Activated CD4-positive, alpha-beta T cell treated with anti-CD3 and anti-CD28 coated beads, Interleukin-2, amount 50 U/mL, for 48 hours (primary cell): ENCODE results near the gene CISTR.
"Not testable (repeated sequence)": the region's sequence is repeated elsewhere in the genome, so short reads cannot be mapped to it uniquely, and the experiment has no call there.

Experiments
- DNase-seq, 2 experiments: peaks; one replicate each; pipeline ENCODE4 v3.0.0-alpha.2; 2020

Gene CISTR

DNA sequence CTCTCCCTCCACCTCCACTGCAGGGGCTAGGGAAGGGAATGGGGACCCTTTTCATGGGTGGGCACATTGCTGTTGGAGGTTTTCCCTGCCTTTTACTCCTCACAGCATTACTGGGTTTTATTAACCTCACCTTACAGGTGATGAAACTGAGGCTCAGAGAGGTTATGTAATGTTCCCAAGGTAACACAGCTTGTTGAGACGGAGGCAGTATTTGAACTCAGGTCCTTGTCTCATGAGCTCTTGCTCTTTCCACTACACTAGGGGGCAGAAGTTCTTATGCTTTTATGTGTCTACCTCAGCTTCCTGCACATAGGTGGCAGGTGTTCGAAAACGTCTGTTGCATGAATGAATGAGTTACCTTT is 11.7 kb downstream of the CISTR start:
- DNase-seq, result no peak

GRCh38 chr12:53739214-53740129 is 12.3 kb downstream of the CISTR start:
- DNase-seq, result no peak

DNA sequence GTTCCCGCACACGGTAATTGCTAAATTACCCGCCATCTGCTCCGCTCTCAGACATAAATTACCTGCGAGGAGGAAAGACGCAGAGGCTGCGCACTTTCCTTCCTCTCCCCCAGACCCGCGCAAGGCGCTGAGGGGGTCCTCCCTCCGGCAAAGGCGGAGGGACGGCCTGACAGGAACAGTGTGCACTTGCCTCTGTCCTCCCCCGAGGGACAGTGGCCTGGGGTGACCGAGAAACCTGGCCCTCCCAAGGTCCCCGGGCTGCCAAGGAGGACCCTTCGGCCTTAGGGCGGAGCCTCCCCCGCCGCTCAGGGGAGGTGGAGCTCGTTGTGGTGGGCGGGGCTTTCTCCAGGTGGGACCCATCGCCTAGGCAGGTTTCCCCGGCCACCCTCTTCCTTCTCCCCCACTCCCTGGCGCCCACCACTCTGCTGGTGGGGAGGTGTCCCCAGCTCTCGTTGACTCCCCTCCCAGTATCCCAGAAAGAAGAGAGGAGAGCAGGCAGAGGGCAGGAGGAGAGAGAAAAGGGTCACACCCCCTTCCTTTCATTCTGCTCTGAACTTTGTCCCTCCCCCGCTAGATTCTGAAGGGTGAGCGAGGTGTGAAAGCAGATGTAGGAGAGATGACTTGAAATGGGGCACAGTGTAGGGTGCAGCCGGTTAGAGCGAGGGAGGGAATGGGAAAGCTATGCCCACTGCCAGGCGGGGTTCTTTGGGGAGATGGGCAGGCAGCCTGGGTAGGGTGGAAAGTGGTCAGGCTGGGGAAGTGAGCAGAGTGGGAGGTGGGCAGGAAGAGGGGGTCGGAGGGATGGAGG is 13.2 kb downstream of the CISTR start:
- peak; percentile 44 to 47 for DNase-seq

DNA sequence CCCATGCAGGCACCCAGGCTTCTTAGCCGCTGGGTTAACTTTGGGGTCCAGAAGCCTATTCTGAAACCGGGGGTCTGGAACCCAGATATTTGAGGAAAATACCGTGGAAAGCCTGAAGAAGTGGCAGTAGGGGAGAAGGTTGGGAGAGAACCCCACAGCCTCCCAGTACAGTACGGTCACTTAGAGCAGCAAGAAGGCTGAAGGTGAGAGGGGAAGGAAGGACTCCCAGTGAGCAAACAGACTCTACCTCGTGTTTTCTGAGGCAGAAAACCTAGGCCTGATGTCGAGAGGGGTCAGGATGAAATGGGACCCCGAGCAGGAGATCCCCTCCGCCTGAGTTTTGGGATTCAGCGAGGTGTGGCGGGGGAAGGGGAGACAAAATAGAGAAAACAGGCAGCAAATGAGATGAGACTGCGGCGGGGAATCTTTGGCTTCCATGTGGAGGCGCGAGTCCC is 13.8 kb downstream of the CISTR start:
- no peak for DNase-seq

DNA sequence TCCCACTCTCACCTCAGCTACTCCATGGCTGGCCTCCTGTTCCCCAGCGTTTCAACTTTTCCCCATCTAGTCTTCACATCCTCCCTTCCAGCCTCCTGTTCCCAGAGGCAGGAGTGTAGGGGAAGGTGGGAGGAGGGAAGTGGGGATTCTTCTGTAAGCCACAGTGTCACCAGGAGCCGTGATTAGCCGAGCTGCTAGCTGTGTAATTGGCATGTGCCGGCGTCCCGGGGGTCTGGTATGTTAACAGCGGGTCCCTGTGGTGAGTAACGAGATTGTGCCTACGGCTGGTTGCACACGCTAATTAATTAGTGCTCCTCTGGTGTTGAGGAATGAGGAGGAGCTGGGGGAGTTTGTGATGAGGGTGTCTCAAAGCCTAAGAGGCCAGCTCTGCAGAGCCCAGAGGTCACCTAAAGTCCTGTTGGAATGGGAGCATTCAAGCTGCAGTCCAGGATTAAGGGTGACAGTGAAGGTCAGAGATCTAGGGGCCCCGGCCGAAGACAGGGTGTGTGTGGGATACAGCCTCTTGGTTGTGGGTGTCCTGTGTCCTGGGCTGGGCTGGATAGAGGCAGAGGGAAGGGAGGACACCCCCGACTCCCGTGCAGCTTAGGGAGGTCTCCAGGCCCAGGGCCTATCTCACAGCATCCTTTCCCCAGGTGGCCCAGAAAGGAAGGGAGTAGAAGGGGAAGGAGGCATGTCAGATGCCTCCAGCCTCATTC is 14.5 kb downstream of the CISTR start:
- DNase-seq, result no peak

DNA sequence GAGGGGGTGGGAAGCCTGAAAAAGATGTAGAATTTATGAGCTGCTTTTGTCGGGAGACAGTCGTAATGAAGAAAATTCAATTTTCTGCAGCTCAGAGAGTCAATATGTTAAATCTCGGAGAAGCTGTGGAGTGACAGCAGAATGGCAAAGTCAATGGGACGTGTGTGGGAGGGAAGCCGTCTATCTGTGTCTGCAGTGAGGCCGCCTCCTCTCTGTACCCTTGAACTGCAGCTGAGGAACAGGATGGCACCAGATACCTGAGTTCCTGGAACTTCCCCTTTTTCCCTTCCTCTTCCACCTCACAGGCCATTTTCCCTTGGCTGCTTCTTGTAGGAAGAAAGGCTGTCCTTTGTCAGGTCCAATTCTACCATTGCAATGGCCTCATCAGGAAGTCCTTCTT is 15.2 kb downstream of the CISTR start:
- DNase-seq, result no peak

DNA sequence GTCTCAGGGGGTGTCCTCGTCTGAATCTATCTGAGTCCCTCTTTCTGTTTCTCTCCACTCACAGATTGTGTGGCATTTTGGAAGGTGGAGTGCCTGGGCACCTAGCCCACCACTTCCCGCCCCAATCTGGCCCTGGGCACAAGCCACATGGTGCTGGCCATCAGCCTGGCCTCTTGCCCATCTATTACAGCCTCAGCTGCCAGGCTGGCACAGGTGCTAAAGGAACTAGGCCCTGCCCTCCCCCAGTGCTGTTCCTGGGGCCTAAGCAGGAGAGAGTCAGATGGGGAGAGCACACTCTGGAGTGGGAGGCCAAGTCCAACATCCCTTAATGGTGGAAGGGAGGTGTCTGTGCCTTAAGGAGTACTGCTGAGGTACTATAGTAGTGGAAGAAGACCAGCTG is 16.2 kb downstream of the CISTR start:
- DNase-seq, result no peak

DNA sequence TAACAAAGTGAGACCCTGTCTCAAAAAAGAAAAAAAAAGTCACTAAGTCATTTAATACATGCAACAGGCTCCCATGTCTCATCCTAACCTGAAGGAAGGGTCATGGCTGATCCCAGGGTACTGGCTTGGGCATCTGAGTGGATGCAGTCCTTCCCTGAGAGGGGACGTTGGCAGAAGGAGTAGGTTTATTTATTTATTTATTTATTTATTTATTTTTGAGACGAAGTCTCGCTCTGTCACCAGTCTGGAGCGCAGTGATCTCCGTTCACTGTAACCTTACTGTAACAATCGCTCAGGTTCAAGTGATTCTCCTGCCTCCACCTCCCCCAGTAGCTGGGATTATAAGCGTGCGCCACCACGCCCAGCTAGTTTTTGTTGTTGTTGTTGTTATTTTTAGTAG is 17.4 kb downstream of the CISTR start:
- no peak for DNase-seq

GRCh38 chr12:53733807-53734200 is 18.0 kb downstream of the CISTR start:
- DNase-seq, result no peak

DNA sequence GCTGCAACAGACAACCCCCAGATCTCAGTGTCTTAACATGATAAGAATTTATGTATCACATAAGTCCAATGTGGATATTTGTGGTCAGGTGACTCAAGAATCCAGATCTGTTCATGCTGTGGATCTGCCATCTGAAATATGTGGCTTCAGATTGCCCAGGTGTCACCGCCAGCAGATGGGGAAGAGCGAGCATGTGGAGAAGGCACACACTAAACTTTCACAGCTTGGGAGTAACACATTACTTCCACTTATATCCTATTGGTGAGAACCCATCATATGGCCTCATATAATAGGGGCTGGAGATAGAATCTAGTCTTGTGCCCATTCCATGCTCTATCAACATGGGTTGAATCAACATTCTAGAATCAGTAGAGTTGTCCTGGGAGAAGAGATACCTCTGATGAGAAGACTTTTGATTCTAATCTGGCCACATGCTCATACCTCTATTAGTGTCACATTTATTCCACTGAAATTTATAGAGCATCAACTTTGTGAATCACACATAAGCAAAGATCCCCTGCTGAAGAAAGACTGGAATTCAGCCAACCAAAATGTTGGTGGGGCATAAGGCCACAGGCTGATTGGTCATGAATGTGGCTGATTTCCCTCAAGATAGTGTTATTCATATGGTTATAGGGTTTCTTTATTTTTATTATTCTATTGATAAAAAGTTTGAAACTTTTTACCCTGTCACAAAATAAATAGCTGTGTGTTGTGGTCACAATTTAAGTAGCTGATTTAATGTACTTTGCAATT is 18.6 kb downstream of the CISTR start:
- no peak for DNase-seq

DNA sequence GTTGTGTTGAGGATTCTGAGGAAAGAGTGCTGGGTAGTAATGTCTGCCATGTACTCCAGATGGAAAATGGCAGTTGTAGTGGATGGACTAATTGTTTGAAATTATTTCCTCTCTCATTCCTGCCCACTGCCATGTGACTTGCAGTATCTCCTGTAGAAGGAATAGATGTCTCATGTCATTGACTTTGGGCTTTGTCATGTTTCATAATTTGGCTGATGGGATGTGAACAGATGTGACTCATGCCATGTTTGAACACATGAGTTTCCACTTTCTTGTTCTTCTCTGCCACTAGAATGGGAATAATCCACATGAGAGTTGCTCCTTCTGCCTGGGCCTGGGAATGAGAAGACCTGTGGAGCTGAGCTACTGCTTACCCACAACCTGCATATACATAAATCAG is 22.1 kb downstream of the CISTR start:
- DNase-seq, result no peak

DNA sequence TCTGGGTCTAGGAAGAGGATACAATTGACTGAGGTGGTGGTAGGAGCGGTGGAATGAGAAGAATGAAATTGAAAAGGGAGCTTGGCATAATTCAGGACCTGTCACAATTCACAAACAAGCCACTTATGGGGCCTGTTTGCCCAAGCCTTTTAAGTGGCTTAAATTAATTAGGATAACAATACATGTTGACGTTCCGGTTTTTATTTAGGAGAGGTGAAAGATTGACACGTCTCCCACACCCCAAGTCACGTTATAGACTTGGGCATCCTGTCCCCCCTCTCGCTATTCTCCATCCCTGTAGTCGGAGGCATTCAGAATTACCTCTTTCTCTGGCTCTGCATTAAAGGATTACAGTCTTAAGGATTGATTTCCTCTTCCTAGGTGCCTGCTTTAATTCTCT is 23.6 kb downstream of the CISTR start:
- DNase-seq, result no peak

DNA sequence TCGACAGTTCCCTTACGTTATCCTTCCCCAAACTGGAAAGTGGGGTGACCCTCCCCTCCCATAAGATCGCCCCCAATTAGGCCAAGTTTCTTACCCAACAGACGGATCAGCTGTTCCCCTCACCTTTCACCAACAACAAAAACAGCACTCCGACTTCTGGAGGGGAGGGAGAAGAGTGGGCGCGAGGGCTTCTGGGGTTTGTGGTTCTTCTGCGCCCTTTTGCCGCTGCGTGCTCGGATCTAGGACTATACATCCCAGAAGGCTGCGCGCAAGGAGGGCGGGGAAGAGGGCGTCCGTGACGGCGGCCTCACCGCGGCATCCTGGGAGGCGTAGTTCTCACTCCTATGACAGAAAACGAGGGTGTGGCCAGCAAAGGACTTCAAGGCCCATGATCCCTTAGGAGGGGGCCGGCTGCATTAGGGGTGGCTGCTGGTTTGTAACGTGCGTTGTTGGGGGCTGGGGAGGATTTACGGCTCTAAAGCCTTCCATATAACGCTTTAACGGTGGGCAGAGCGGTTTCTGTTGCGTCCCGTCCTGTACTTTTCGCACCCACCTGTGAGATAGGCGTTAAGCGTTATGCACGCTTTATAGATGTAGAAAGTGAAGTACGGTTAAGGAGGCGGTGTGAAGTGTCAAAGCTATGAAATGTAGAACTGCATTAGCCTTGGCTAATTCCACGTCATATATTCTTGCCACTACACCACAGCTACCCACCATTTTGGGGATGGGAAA is 24.3 kb downstream of the CISTR start, which contains the start of gene CALCOCO1:
TSS of gene CALCOCO1 (minus strand) at position 143 of the 732 bp plus-strand sequence. CDS start 2,210 bp downstream, outside the sequence.
- DNase-seq, result peak; percentile 96 to 97

DNA sequence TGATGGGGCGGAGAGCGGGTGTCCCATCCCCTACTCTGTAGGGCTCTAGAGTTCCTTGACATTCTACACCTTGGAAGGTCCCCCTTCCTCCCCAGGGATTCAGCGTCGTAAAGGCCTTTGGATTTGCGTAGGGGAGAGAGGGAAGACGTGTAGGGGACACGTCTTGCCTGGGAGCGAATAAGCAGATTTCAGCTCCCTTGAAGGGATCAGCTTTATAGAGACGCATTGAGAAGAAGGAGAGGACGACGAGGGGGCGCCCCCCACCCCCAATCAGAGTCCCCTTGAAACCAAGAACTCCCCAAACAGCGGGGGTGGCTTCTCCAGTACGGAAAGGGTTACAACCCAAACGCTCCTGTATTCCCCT is 24.9 kb downstream of the CISTR start:
- DNase-seq, result peak in 1 of 2 experiments; percentile 17

- no peak for DNase-seq
Measured at GRCh38 chr12:53726341-53726740, 25.4 kb downstream of the CISTR start.

- no peak for DNase-seq
Measured at GRCh38 chr12:53725824-53726223, 26.0 kb downstream of the CISTR start.

DNA sequence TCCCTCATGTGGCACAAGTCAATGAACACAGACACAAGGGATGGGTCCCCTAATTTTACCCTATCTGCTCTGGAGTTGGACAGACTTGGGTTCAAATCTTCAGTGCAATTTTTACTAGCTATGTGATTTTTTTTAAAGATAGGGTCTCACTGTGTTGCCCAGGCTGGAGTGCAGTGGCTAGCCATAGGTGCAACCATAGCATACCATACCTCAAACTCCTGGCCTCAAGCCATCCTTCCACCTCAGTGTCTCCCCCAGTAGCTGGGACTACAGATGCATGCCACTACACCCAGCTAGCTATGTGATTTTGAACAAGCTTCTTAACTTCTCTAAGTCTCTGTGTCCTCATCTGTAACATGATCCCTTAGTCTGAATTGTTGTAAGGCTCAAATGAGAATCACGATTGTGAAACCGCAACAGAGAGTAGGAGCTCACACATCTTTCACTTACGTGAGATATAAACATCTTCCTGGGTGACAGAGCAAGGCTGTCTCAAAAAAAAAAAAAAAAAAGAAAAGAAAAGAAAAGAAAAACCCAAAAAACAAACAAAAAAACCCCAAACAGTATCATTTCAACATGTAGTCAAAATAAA is 29.2 kb downstream of the CISTR start:
- DNase-seq, result no peak

- DNase-seq, result no peak
Measured at GRCh38 chr12:53720946-53721345, 30.8 kb downstream of the CISTR start.

GRCh38 chr12:53719649-53720048 is 32.1 kb downstream of the CISTR start:
- DNase-seq, result no peak

- not testable (repeated sequence) for DNase-seq
Measured at GRCh38 chr12:53718567-53718966, 33.2 kb downstream of the CISTR start.

- DNase-seq, result no peak
Measured at GRCh38 chr12:53717319-53717718, 34.5 kb downstream of the CISTR start.
